ENCODE results near the gene SPECC1. TPM values are rescaled to one million over a fixed set of nuclear protein-coding genes. Genes with fewer than 3 reads are reported as not detected.

SPECC1 gene
- total and polyA plus RNA-seq, 2 of the 13 experiments (the other 11 are each of a cell fraction or from before 2014, with no cell fraction given) = 2.3 to 6.9 TPM

- TF ChIP-seq IKZF4 (CRISPR knock-in tag; IDR thresholded peaks at IDR 0.05; ENCODE audit: borderline replicate concordance, low read depth, not compliant biosample characterization) = no peak
- TF ChIP-seq SSRP1 (CRISPR knock-in tag; IDR thresholded peaks at IDR 0.05) = no peak
- no peak for TF ChIP-seq CREB3 (CRISPR knock-in tag; IDR thresholded peaks at IDR 0.05)
- no peak for TF ChIP-seq TEAD3 (CRISPR knock-in tag; optimal IDR thresholded peaks at IDR 0.05; ENCODE audit: borderline replicate concordance)
- TF ChIP-seq HOXA9 (CRISPR knock-in tag; IDR thresholded peaks at IDR 0.05; ENCODE audit: borderline replicate concordance) = no peak
- no peak for TF ChIP-seq CTCF (CRISPR knock-in tag; IDR thresholded peaks at IDR 0.05)
- TF ChIP-seq GLI4 (CRISPR knock-in tag; IDR thresholded peaks at IDR 0.05; ENCODE audit: borderline replicate concordance) = no peak
- no peak for TF ChIP-seq ZNF234 (CRISPR knock-in tag; conservative IDR thresholded peaks at IDR 0.05)
- no peak for TF ChIP-seq ZNF350 (CRISPR knock-in tag; IDR thresholded peaks at IDR 0.05; ENCODE audit: borderline replicate concordance, low read depth)
- TF ChIP-seq ZNF713 (CRISPR knock-in tag; IDR thresholded peaks at IDR 0.05) = no peak
- no peak for TF ChIP-seq TCF7L2 (IDR thresholded peaks at IDR 0.05; ENCODE audit: low read depth, low read length)
Measured at GRCh38 chr17:20046629-20047028, 37.5 kb downstream of the SPECC1 start (continued).

- FAIRE-seq (no peak), ATAC-seq (no peak), DNase-seq (ENCODE audit: low spot score) (no peak)
- in situ Hi-C loops (cut with HindIII; ENCODE audit: extremely low pct_ligation_motif_present, low pct_unique_long_range_greater_than_20kb) = no loop called here
- Histone ChIP-seq H3K36me3 (replicated peaks in 1 of 2; ENCODE audit: control insufficient read depth in 1 of 2, insufficient read depth in 2 of 2, low read length in 2 of 2) (no peaks in the 10 kb centered on the region), H3K79me2 (ENCODE audit: insufficient read depth, low read length) (no peaks in the 10 kb centered on the region), H3K4me2 (ENCODE audit: low read depth, low read length) (no peak overlapping the region), H3K27me3 (ENCODE audit: control insufficient read depth in 1 of 2, insufficient read depth in 2 of 2, low read length in 2 of 2) (peaks cover 0 to 19% of the 10 kb centered on the region in 2 experiments; a peak in 2 of 5 replicates), H3K4me3 (replicated peaks in 1 of 3; ENCODE audit: insufficient read depth in 1 of 3, low read depth in 2 of 3, low read length in 3 of 3) (no peak overlapping the region), H3K4me1 (ENCODE audit: insufficient read depth, low read length) (no peaks in the 10 kb centered on the region), H3K27ac (ENCODE audit: extremely low read length, insufficient read depth, low read length) (no peak overlapping the region), H3K9me3 (ENCODE audit: low read length) (no peaks in the 10 kb centered on the region), H4K20me1 (ENCODE audit: insufficient read depth, low read length) (no peaks in the 10 kb centered on the region), H3K9ac (ENCODE audit: insufficient read depth, low read depth, low read length) (no peak overlapping the region), H2AFZ (ENCODE audit: low read length) (no peak overlapping the region)
- ChIA-PET POLR2A (no interaction called here), CTCF (ENCODE audit: low intra/inter-chr PET ratio, low total read pairs) (no interaction called here)
- 2% methylated on average over 2 of the region's 2 CpGs for WGBS (ENCODE audit: low lambda C conversion rate)
- no TSS peak for BruUV-seq (replicated peaks)
- intact Hi-C loops (cut with micrococcal nuclease; ENCODE audit: unreplicated experiment) = no loop called here
- no peak for TF ChIP-seq HMGXB4 (CRISPR knock-in tag; IDR thresholded peaks at IDR 0.05; ENCODE audit: borderline replicate concordance in 1 of 2, low read depth in 1 of 2)
- TF ChIP-seq ZNF569 (CRISPR knock-in tag; IDR thresholded peaks at IDR 0.05; ENCODE audit: borderline replicate concordance) = no peak
- TF ChIP-seq NFAT5 (CRISPR knock-in tag; IDR thresholded peaks at IDR 0.05) = no peak
Measured at GRCh38 chr17:20051624-20052023, 42.5 kb downstream of the SPECC1 start.
